ENCODE measurements around the gene KCNAB3. TPM values are rescaled to one million over a fixed set of nuclear protein-coding genes. Genes with fewer than 3 reads are reported as not detected.

The KCNAB3 gene
- 0.22 and 0.52 TPM in 2 replicates for total RNA-seq

DNA sequence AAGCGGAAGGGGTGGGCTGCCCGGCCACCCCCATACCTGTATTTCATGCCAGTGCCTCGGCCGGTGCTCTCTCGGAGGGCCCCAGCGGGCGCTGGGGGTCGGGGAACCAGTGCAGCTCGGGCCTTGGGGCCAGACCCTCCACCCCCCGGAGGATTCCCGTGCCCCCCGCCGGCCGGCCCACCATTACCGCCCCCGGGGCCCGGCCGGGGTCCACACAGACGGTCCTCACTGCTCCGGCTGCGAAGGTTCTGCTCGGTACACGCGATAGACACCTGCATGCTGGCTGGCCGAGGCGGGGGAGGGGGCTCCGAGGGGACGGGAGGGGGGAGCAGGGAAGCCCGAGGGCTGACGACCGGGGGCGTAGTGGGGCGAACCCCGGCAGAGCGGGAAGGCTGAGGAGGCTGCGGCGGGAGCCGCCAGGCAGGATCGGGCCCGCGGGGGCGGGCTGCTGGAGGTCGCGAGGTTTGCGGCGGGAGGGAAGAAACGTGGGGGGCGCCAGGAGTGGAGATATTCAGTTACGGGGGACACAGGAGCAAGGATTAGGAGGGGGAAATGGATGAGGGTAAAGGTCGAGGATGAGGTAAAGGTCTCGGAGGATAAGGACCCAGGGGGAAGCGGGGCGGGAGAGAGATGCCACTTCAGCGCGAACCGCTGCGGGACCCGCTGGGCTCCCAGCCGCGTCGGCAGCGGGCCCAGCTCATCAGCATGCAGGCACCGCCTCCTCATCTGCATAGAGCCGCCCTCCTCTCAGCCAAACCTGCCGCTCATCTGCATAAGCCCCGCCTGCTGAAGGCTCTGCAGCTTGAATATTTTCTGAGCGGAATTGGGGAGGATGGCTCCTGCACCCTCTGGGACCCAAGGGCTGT, at the start of gene KCNAB3:
KCNAB3 (minus strand) TSS at position 699 of the 866 bp plus-strand sequence; CDS start at position 278, 421 bp downstream.

DNA sequence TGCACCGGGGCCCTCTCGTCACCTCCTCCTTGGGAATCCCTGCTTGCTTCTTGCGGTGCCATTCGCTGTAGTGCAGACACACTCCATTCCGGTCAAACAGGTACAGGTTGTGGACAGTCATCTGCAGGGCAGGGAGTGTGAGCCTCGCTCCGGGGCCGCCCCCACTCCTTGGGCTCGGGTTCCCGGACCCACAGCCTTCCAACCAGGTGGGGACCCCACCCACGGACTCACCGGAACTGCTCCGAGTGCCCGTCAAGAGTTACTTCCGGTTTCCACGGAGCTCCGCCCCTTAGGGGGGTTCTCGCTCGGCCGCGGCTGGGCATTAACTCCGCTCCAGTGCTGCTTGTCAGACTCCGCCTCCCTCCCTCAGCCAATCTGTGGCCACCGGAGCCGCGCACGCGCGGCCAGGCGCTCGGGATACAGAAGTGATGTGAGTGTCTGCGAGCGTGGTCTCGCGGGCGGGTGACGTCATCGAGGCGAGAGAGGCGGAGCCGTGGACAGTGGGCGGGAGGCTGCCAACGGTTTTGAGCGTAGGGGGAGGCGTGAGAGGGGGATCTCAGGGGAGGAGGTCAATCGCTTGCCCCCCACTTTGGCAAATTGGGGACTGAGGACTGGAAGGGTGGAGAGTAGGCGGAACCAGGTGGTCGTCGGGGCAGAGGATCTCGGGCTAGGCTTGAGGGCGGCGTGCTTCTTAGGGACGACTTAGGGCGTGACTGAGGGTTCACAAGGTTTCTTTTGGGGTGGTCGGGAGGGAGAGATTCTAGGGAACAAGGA, 2.2 kb upstream of the KCNAB3 start, which contains the start of the genes CNTROB and TRAPPC1:
CNTROB (plus strand) TSS at position 498 of the 774 bp plus-strand sequence. CDS start 874 bp downstream, outside the sequence.
TRAPPC1 (minus strand) TSS at position 238 of the 774 bp plus-strand sequence; CDS start at position 121, 117 bp downstream.

DNA sequence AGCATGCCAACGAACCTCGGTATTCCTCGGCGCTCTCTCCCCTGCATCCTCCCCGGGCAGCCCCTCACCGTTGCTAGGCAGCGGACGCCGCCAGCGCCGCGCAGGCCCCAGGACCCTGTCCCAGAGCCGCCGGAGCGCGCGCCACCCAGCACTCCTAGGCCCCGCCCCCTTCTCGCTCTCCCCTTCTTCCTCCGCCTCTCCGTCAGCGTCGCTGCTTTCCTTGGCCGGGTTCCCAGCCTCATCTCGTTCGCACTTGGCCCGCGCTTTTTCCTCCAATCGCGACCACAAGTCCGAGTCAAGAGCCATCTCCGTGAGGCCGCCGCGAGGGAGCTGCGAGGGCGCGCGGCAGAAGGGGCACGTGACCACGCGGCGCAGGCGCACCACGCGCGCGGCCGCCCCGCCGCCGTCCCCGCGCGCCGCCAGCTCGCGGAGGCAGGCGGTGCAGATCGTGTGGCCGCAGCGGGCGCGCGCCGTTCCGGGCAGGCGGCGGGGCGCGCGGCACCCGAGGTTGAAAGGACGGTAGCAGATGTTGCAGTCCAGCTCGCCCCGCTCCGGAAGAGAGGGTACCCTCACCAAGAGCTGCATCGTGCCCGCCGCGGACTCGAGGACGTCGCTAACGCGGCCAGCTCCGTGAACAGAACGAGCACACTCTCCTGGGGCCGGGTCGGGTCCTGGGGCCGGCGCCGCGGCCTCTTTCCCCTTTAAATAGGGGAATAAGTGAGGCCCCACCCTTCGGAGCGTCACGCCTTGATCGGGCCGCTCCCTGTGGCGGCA, 13.9 kb downstream of the KCNAB3 start, which contains the start of gene RNF227:
RNF227 (minus strand) TSS at position 679 of the 774 bp plus-strand sequence; CDS start at position 585, 94 bp downstream.

DNA sequence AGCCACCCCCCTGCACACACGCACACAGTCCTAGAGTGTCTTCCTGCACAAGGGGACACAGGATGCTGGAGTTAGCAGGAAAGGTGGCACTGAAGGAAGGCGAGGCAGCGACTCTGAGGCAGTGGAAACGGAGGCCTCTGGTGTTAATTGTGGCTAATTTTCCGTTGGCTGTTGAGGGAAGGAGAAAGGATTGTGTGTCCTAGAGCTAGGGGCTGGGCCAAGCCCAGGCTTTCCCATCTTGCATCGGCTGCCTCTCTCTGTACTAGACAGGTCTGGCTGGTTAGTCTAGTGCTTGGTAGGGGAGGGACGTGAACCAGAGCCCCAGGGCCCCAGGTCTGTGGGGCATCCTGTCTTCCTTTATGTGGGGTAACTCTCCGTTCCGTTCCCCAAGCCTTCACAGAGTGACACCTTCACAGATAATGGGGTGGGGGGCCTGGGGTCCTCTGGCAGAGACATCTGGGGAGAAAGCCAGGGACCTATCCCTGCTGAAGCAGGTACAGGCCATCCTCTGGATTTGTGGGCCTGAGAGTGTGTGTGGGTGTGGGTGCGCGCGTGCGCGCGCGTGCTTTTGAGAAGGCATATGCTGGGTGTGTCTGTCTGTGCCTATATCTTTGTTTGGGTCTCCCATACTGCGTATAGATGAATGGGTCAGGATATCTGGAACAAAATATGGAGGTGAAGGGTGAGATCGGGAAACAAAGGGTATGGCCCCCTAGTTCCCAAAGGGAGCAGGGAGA, 41.3 kb downstream of the KCNAB3 start, which contains the start of gene CHD3:
CHD3 (plus strand) TSS at position 606 of the 737 bp plus-strand sequence. CDS start 212 bp downstream, outside the sequence.

Small RNAs within 50 kb of the gene (small RNA-seq; reads per million reads assigned to genes)
- 0.46 reads per million, percentile 9 among the genes with 10 or more reads in this experiment for gene SCARNA21

Other genes starting within 250 kb of the KCNAB3 start
- gene TP53, start 242.4 kb downstream of the KCNAB3 start, total RNA-seq, result 40.6 and 40.8 TPM in 2 replicates
- gene WRAP53, start 241.4 kb downstream of the KCNAB3 start, total RNA-seq, result 4.1 and 4.4 TPM in 2 replicates
- gene EFNB3, start 224.7 kb downstream of the KCNAB3 start, total RNA-seq, result 0.54 and 0.91 TPM in 2 replicates
- gene DNAH2, start 212.1 kb downstream of the KCNAB3 start, total RNA-seq, result 0.11 and 0.13 TPM in 2 replicates
- gene KDM6B, start 95.6 kb downstream of the KCNAB3 start, total RNA-seq, result 3.1 and 5.7 TPM in 2 replicates
- gene TMEM88, start 74.8 kb downstream of the KCNAB3 start, total RNA-seq, result 0.39 and 1.2 TPM in 2 replicates
- gene NAA38, start 72.3 kb downstream of the KCNAB3 start, total RNA-seq, result 32.9 and 34.7 TPM in 2 replicates
- gene CYB5D1, start 71.9 kb downstream of the KCNAB3 start, total RNA-seq, result 10.2 and 13.1 TPM in 2 replicates
- 80.5 and 94.1 TPM in 2 replicates for gene CHD3, start 41.1 kb downstream of the KCNAB3 start, total RNA-seq
- 2.3 and 3.0 TPM in 2 replicates for gene RNF227, start 13.6 kb downstream of the KCNAB3 start, total RNA-seq
- 39.6 and 43.9 TPM in 2 replicates for gene TRAPPC1, start 2.1 kb upstream of the KCNAB3 start, total RNA-seq
- gene CNTROB, start 2.4 kb upstream of the KCNAB3 start, total RNA-seq, result 23.1 and 24.4 TPM in 2 replicates
- not detected in 2 replicates for gene GUCY2D, start 72.8 kb upstream of the KCNAB3 start, total RNA-seq
- gene ALOX15B, start 109.2 kb upstream of the KCNAB3 start, total RNA-seq, result under 0.01 and 0.32 TPM in 2 replicates
- not detected in 2 replicates for gene ALOX12B, start 157.9 kb upstream of the KCNAB3 start, total RNA-seq
- not detected in 2 replicates for gene ALOXE3, start 188.7 kb upstream of the KCNAB3 start, total RNA-seq
- not detected in 2 replicates for gene HES7, start 194.2 kb upstream of the KCNAB3 start, total RNA-seq
- 12.3 and 16.6 TPM in 2 replicates for gene PER1, start 222.5 kb upstream of the KCNAB3 start, total RNA-seq
- 4.1 and 5.1 TPM in 2 replicates for gene VAMP2, start 233.1 kb upstream of the KCNAB3 start, total RNA-seq
- gene TMEM107, start 246.5 kb upstream of the KCNAB3 start, total RNA-seq, result 13.5 and 31.2 TPM in 2 replicates